Endothelial cell of umbilical vein (primary cell): ENCODE results near the gene FDX1. TPM values are rescaled to one million over a fixed set of nuclear protein-coding genes. Genes with fewer than 3 reads are reported as not detected.

Source experiments
- BruUV-seq: library from RNA; stranded (reverse); fragments of 400-500 nt; replicated peaks from 2 replicates; lab custom pipeline; 2021; lab: Mats Ljungman, UMichigan
- CTCF ChIA-PET: fragments of 300-600, 350-600 bp; sonication (Branson Sonifier 250); formaldehyde crosslinking; loops from one replicate; lab custom pipeline; 2021; ENCODE audit warnings: antibody characterized with exemption, inconsistent platforms; lab: Charles Lee
- POLR2A ChIA-PET: fragments of 300-600, 350-600 bp; sonication (Branson Sonifier 250); formaldehyde crosslinking; loops from one replicate; lab custom pipeline; 2021; ENCODE audit warnings: antibody characterized with exemption, inconsistent platforms; lab: Charles Lee
- DNase-seq: peaks from one replicate; pipeline ENCODE4 v3.0.0-alpha.2; 2011; ENCODE audit warnings: low read depth, low spot score
- FAIRE-seq: peaks from 2 replicates; lab custom pipeline; 2011; peaks lifted over from hg19 to GRCh38; lab: Jason Lieb, UNC
- H2AFZ ChIP-seq: 2 replicates; pipeline ENCODE4 v1.6.0; 2012; ENCODE audit warnings: low read depth, low read length, control low read depth, inconsistent platforms
- H3K27ac ChIP-seq: 2 replicates; pipeline ENCODE4 v1.5.1; 2011; ENCODE audit warnings: low read depth, mild to moderate bottlenecking, control low read depth, low read length, moderate library complexity; ENCODE audit not compliant: insufficient read depth
- H3K27me3 ChIP-seq, 2 experiments: 2 replicates each; pipeline versions ENCODE4 v1.6.0 to v1.6.1; 2011; ENCODE audit warnings: low read length in 2 of 2, mixed read lengths in 1 of 2; ENCODE audit not compliant: control insufficient read depth in 2 of 2, insufficient read depth in 2 of 2
- H3K36me3 ChIP-seq, 2 experiments: 2 replicates in 1 of 2; 3 replicates in 1 of 2; pipeline ENCODE4 v1.5.1; 2011; ENCODE audit warnings: low read length in 2 of 2, mild to moderate bottlenecking in 1 of 2, moderate library complexity in 1 of 2; ENCODE audit not compliant: control insufficient read depth in 2 of 2, insufficient read depth in 2 of 2; ENCODE audit errors: extremely low read depth in 1 of 2
- H3K4me1 ChIP-seq: 3 replicates; pipeline ENCODE4 v1.5.1; 2011; ENCODE audit warnings: mild to moderate bottlenecking, low read length; ENCODE audit not compliant: control insufficient read depth, insufficient read depth; ENCODE audit errors: extremely low read depth
- H3K4me2 ChIP-seq: 2 replicates; pipeline ENCODE4 v1.6.1; 2011; ENCODE audit warnings: low read length, control low read depth, mixed read lengths; ENCODE audit not compliant: insufficient read depth
- H3K4me3 ChIP-seq, 3 experiments: fragments of 200-600 bp in 1 of 3; sonication (generic), shearing (Covaris generic) in 1 of 3; replicated peaks in 1 of 3; 2 replicates each; pipeline ENCODE4 v1.5.1; 2011 to 2016; ENCODE audit warnings: control low read depth in 3 of 3, low read length in 3 of 3, mild to moderate bottlenecking in 2 of 3, inconsistent platforms in 1 of 3, low read depth in 1 of 3, moderate library complexity in 1 of 3; ENCODE audit not compliant: insufficient read depth in 1 of 3
- H3K79me2 ChIP-seq: 2 replicates; pipeline ENCODE4 v1.6.0; 2012; ENCODE audit warnings: low read length, inconsistent platforms; ENCODE audit not compliant: control insufficient read depth, insufficient read depth
- H3K9ac ChIP-seq: replicated peaks from 2 replicates; pipeline ENCODE3; 2011; ENCODE audit warnings: low read length, control low read depth; ENCODE audit not compliant: insufficient read depth; ENCODE audit errors: extremely low read depth
- H3K9me1 ChIP-seq: replicated peaks from 3 replicates; pipeline ENCODE4 v1.6.0; 2011; ENCODE audit warnings: mild to moderate bottlenecking, low read length; ENCODE audit not compliant: control insufficient read depth, insufficient read depth; ENCODE audit errors: extremely low read depth
- H3K9me3 ChIP-seq: replicated peaks from 2 replicates; pipeline ENCODE4 v1.5.1; 2012; ENCODE audit warnings: low read length, inconsistent platforms; ENCODE audit not compliant: control insufficient read depth, insufficient read depth
- H4K20me1 ChIP-seq: replicated peaks from 2 replicates; pipeline ENCODE3; 2011; ENCODE audit warnings: mild to moderate bottlenecking, low read length; ENCODE audit not compliant: control insufficient read depth, insufficient read depth; ENCODE audit errors: extremely low read depth
- EZH2 ChIP-seq: IDR thresholded peaks from 2 replicates; pipeline ENCODE4 v1.6.1; 2012; ENCODE audit warnings: borderline replicate concordance, low read depth, mild to moderate bottlenecking, moderate library complexity, low read length, inconsistent platforms; ENCODE audit not compliant: severe bottlenecking
- FOS ChIP-seq: IDR thresholded peaks from 2 replicates; pipeline ENCODE4 v1.6.1; 2011; ENCODE audit warnings: mild to moderate bottlenecking, low read length, moderate library complexity, borderline replicate concordance; ENCODE audit not compliant: insufficient read depth
- GATA2 ChIP-seq: IDR thresholded peaks from 2 replicates; pipeline ENCODE4 v1.7.0; 2011; ENCODE audit warnings: low read depth, mild to moderate bottlenecking, moderate library complexity, mixed read lengths, low read length; ENCODE audit not compliant: insufficient read length, insufficient read depth
- JUN ChIP-seq: IDR thresholded peaks from 2 replicates; pipeline ENCODE4 v1.6.1; 2011; ENCODE audit warnings: borderline replicate concordance, low read depth; ENCODE audit not compliant: insufficient read length, insufficient read depth
- MYC ChIP-seq: IDR thresholded peaks from one replicate; pipeline ENCODE4 v1.6.1; 2011; ENCODE audit warnings: mild to moderate bottlenecking, low read depth, low read length
- POLR2A ChIP-seq: IDR thresholded peaks from 2 replicates; pipeline ENCODE4 v1.6.1; 2012; ENCODE audit warnings: low read depth, mild to moderate bottlenecking, control low read depth, low read length
- POLR2AphosphoS5 ChIP-seq: IDR thresholded peaks from 2 replicates; pipeline ENCODE4 v1.6.1; 2012; ENCODE audit warnings: low read depth, mild to moderate bottlenecking, control low read depth, low read length, moderate library complexity; ENCODE audit not compliant: insufficient read depth
- dilution Hi-C: fragments of 300-500 bp; cut with MboI; formaldehyde crosslinking; loops from one replicate; pipeline ENCODE4 v1.15.0; 2019; ENCODE audit warnings: low sequenced_read_pairs; ENCODE audit not compliant: extremely low pct_ligation_motif_present
- intact Hi-C: fragments of 100-400 bp; cut with micrococcal nuclease; formaldehyde crosslinking; loops from one replicate; pipeline ENCODE4 v1.10.0; 2022
- polyA plus RNA-seq, 4 experiments: library from polyadenylated mRNA; depleted of rRNA in 3 of 4; stranded (reverse) in 3 of 4; unstranded in 1 of 4; fragments of >200 nt; gene quantifications; 2 replicates each; pipeline versions ENCODE4 v1.2.1 to v1.2.3, GENCODE V29; 2011 to 2012; ENCODE audit warnings: missing spikeins in 1 of 4
- total RNA-seq: library from RNA; stranded (reverse); gene quantifications from 2 replicates; pipeline ENCODE4 v1.2.3, GENCODE V29; 2021
- TF ChIP-seq, protein P1 (sequence below): IDR thresholded peaks from 2 replicates; pipeline ENCODE4 v1.6.1; 2011; ENCODE audit not compliant: insufficient read depth, insufficient read length
- TF ChIP-seq, protein P2 (sequence below), 2 donors: IDR thresholded peaks; 1 replicate in 1 of 2; 2 replicates in 1 of 2; pipeline ENCODE4 v1.5.1; 2011; ENCODE audit warnings: low read length in 2 of 2, mild to moderate bottlenecking in 2 of 2, moderate library complexity in 2 of 2, control low read depth in 1 of 2, inconsistent platforms in 1 of 2, low read depth in 1 of 2; ENCODE audit not compliant: insufficient read depth in 1 of 2; ENCODE audit errors: extremely low read depth in 1 of 2

The FDX1 gene
- total and polyA plus RNA-seq, 2 donors (not counting 3 experiments of a cell fraction or from before 2014, with no cell fraction given): 4.7 to 11.0 TPM

- BruUV-seq: no TSS peak
- Histone ChIP-seq H2AFZ (no peak overlapping the region), H3K36me3 (no peaks in the 10 kb centered on the region), H3K27me3 (no peaks in the 10 kb centered on the region), H3K4me3 (no peak overlapping the region), H3K4me2 (no peak overlapping the region), H3K27ac (no peak overlapping the region), H3K79me2 (no peaks in the 10 kb centered on the region), H3K9me1 (no peaks in the 10 kb centered on the region), H3K9me3 (no peaks in the 10 kb centered on the region), H3K4me1 (no peaks in the 10 kb centered on the region), H3K9ac (no peak overlapping the region), H4K20me1 (no peaks in the 10 kb centered on the region)
- intact Hi-C loops (no loop called here), dilution Hi-C loops (no loop called here)
- POLR2A ChIA-PET: no interaction called here
- FAIRE-seq: no peak
- TF ChIP-seq, protein P1, sequence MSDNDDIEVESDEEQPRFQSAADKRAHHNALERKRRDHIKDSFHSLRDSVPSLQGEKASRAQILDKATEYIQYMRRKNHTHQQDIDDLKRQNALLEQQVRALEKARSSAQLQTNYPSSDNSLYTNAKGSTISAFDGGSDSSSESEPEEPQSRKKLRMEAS: no peak
- TF ChIP-seq, protein P2, sequence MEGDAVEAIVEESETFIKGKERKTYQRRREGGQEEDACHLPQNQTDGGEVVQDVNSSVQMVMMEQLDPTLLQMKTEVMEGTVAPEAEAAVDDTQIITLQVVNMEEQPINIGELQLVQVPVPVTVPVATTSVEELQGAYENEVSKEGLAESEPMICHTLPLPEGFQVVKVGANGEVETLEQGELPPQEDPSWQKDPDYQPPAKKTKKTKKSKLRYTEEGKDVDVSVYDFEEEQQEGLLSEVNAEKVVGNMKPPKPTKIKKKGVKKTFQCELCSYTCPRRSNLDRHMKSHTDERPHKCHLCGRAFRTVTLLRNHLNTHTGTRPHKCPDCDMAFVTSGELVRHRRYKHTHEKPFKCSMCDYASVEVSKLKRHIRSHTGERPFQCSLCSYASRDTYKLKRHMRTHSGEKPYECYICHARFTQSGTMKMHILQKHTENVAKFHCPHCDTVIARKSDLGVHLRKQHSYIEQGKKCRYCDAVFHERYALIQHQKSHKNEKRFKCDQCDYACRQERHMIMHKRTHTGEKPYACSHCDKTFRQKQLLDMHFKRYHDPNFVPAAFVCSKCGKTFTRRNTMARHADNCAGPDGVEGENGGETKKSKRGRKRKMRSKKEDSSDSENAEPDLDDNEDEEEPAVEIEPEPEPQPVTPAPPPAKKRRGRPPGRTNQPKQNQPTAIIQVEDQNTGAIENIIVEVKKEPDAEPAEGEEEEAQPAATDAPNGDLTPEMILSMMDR (IDR thresholded peaks at IDR 0.05; ENCODE audit: extremely low read depth in 1 of 2, insufficient read depth in 1 of 2, low read depth in 1 of 2, low read length in 2 of 2): no peak
- TF ChIP-seq POLR2AphosphoS5 (no peak), MYC (no peak), EZH2 (no peak), FOS (no peak), GATA2 (no peak), JUN (no peak), POLR2A (no peak)
- DNase-seq: no peak
- CTCF ChIA-PET: interaction anchor here (0.8 to 5.4 kb wide), 9 partner anchors 9 to 1000 kb away, joined by 3 to 37 read pairs (median 3); partner anchors contain the start of gene FDX1
Observed at GRCh38 chr11:110446594-110446993, 16.8 kb downstream of the FDX1 start.
